GM21529 (cell line): ENCODE measurements around the gene TCF25.
A peak's percentile ranks its signal among the peaks of the same experiment; 100 is the strongest.
"Not testable (repeated sequence)": the region's sequence is repeated elsewhere in the genome, so short reads cannot be mapped to it uniquely, and the experiment has no call there.

Experiments
- ATAC-seq: cut with Tn5 transposase; IDR thresholded peaks from one replicate; pipeline ENCODE4 v1.9.1; 2021; ENCODE audit not compliant: unreplicated experiment

Gene TCF25

GRCh38 chr16:89873109-89873971, at the start of gene TCF25:
TSS of gene TCF25 (plus strand) at chr16:89873592. CDS start at chr16:89873668, 76 bp downstream.
- peak; percentile 42 for ATAC-seq

GRCh38 chr16:89823824-89824148, 49.6 kb upstream of the TCF25 start:
- not testable (repeated sequence) for ATAC-seq

GRCh38 chr16:89826531-89827382, 46.6 kb upstream of the TCF25 start:
- ATAC-seq = no peak

GRCh38 chr16:89827383-89828198, 45.8 kb upstream of the TCF25 start:
- ATAC-seq = no peak

- ATAC-seq = no peak
Observed at GRCh38 chr16:89828199-89828869, 45.1 kb upstream of the TCF25 start, which contains the start of gene SPIRE2. TSS of gene SPIRE2 (plus strand) at chr16:89828475. CDS start at chr16:89828551, 76 bp downstream.

- no peak for ATAC-seq
Observed at GRCh38 chr16:89828870-89829629, 44.3 kb upstream of the TCF25 start.

- no peak for ATAC-seq
Observed at GRCh38 chr16:89829630-89830437, 43.6 kb upstream of the TCF25 start.

GRCh38 chr16:89831810-89832328, 41.5 kb upstream of the TCF25 start:
- no peak for ATAC-seq

- ATAC-seq = not testable (repeated sequence)
Observed at GRCh38 chr16:89833664-89834363, 39.6 kb upstream of the TCF25 start.

- ATAC-seq = not testable (repeated sequence)
Observed at GRCh38 chr16:89834813-89835363, 38.5 kb upstream of the TCF25 start.

- not testable (repeated sequence) for ATAC-seq
Observed at GRCh38 chr16:89836484-89836883, 36.9 kb upstream of the TCF25 start.

- ATAC-seq = no peak
Observed at GRCh38 chr16:89837014-89837546, 36.3 kb upstream of the TCF25 start.

- ATAC-seq = no peak
Observed at GRCh38 chr16:89841275-89841674, 32.1 kb upstream of the TCF25 start.

GRCh38 chr16:89842471-89843408, 30.7 kb upstream of the TCF25 start:
- no peak for ATAC-seq

GRCh38 chr16:89843409-89844350, 29.7 kb upstream of the TCF25 start:
- ATAC-seq = no peak
